Neuronal stem cell (in vitro differentiated cells): ENCODE measurements around the gene SH3PXD2B.

ENCODE experiments used
- DNase-seq: peaks from one replicate; pipeline ENCODE4 v3.0.0-alpha.2; 2013; ENCODE audit warnings: low spot score
- H2AFZ ChIP-seq: one replicate; pipeline ENCODE4 v1.6.1; 2013; ENCODE audit warnings: mild to moderate bottlenecking, low read length, inconsistent platforms
- H2AK5ac ChIP-seq: 2 replicates; pipeline ENCODE4 v1.6.1; 2013; ENCODE audit warnings: low read depth, mild to moderate bottlenecking, inconsistent platforms, low read length, moderate library complexity, mixed read lengths
- H2BK120ac ChIP-seq: 2 replicates; pipeline ENCODE4 v1.6.1; 2013; ENCODE audit warnings: low read depth, mild to moderate bottlenecking, inconsistent platforms, low read length, moderate library complexity, mixed read lengths
- H2BK12ac ChIP-seq: one replicate; pipeline ENCODE4 v1.6.1; 2013; ENCODE audit warnings: low read length, inconsistent platforms
- H2BK15ac ChIP-seq: 2 replicates; pipeline ENCODE4 v1.6.1; 2013; ENCODE audit warnings: mild to moderate bottlenecking, low read length, inconsistent platforms, mixed read lengths
- H2BK5ac ChIP-seq: one replicate; pipeline ENCODE4 v1.6.1; 2013; ENCODE audit warnings: inconsistent platforms, mild to moderate bottlenecking, low read length, moderate library complexity
- H3K14ac ChIP-seq: one replicate; pipeline ENCODE4 v1.6.1; 2013; ENCODE audit warnings: low read length, inconsistent platforms
- H3K18ac ChIP-seq: 2 replicates; pipeline ENCODE4 v1.6.1; 2013; ENCODE audit warnings: low read length, inconsistent platforms
- H3K23ac ChIP-seq: 2 replicates; pipeline ENCODE4 v1.6.1; 2013; ENCODE audit warnings: low read depth, mild to moderate bottlenecking, mixed read lengths, low read length, inconsistent platforms; ENCODE audit not compliant: poor library complexity
- H3K27ac ChIP-seq: replicated peaks from 3 replicates; pipeline ENCODE4 v1.5.1; 2013; ENCODE audit warnings: low read length, inconsistent platforms
- H3K27me3 ChIP-seq, 3 experiments: 2 replicates each; pipeline ENCODE4 v1.6.1; 2013; ENCODE audit warnings: low read length in 3 of 3, mild to moderate bottlenecking in 2 of 3, inconsistent platforms in 1 of 3, low read depth in 1 of 3, mixed read lengths in 1 of 3, moderate library complexity in 1 of 3; ENCODE audit not compliant: control insufficient read depth in 3 of 3, insufficient read depth in 3 of 3
- H3K36me3 ChIP-seq, 2 donors: replicated peaks in 1 of 2; 2 replicates each; pipeline ENCODE4 v1.6.1; 2013; ENCODE audit warnings: low read length in 2 of 2; ENCODE audit not compliant: control insufficient read depth in 2 of 2, insufficient read depth in 2 of 2
- H3K4ac ChIP-seq: 2 replicates; pipeline ENCODE4 v1.6.1; 2013; ENCODE audit warnings: inconsistent platforms, mild to moderate bottlenecking, low read length, moderate library complexity
- H3K4me1 ChIP-seq, 2 donors: 1 replicate in 1 of 2; 2 replicates in 1 of 2; pipeline ENCODE4 v1.6.1; 2013; ENCODE audit warnings: low read length in 2 of 2, low read depth in 1 of 2; ENCODE audit not compliant: control insufficient read depth in 2 of 2, insufficient read depth in 1 of 2
- H3K4me2 ChIP-seq: one replicate; pipeline ENCODE4 v1.6.1; 2013; ENCODE audit warnings: mild to moderate bottlenecking, low read length, inconsistent platforms; ENCODE audit not compliant: insufficient read depth, poor library complexity, severe bottlenecking
- H3K4me3 ChIP-seq, 2 donors: 2 replicates each; pipeline ENCODE4 v1.5.1; 2013; ENCODE audit warnings: low read length in 2 of 2, mild to moderate bottlenecking in 2 of 2, inconsistent platforms in 1 of 2, moderate library complexity in 1 of 2
- H3K79me1 ChIP-seq: one replicate; pipeline ENCODE4 v1.6.1; 2013; ENCODE audit warnings: low read depth, mild to moderate bottlenecking, inconsistent platforms, low read length, moderate library complexity
- H3K9ac ChIP-seq: one replicate; pipeline ENCODE4 v1.6.1; 2013; ENCODE audit warnings: mild to moderate bottlenecking, low read depth, low read length, inconsistent platforms; ENCODE audit not compliant: poor library complexity
- H3K9me3 ChIP-seq, 2 donors: replicated peaks in 1 of 2; 2 replicates each; pipeline versions ENCODE3 to v1.6.1; 2013; ENCODE audit warnings: low read length in 2 of 2, mild to moderate bottlenecking in 2 of 2, inconsistent platforms in 1 of 2, low read depth in 1 of 2, mixed read lengths in 1 of 2, moderate library complexity in 1 of 2; ENCODE audit not compliant: control insufficient read depth in 2 of 2, insufficient read depth in 1 of 2
- H4K8ac ChIP-seq: one replicate; pipeline ENCODE4 v1.6.1; 2013; ENCODE audit warnings: low read depth, mild to moderate bottlenecking, inconsistent platforms, low read length, moderate library complexity
- H4K91ac ChIP-seq: one replicate; pipeline ENCODE4 v1.6.1; 2013; ENCODE audit warnings: low read length, low read depth, mild to moderate bottlenecking, inconsistent platforms; ENCODE audit not compliant: poor library complexity
- WGBS, 2 donors: extraction: QIAGEN DNeasy Blood & Tissue Kit; methylation state at CpG; one replicate each; pipeline ENCODE4 v1.1.7; 2013; ENCODE audit warnings: missing lambda C conversion rate in 2 of 2, mixed read lengths in 1 of 2; ENCODE audit not compliant: insufficient read length in 2 of 2, insufficient replicate concordance in 1 of 2; ENCODE audit errors: extremely low coverage in 2 of 2; 5-methylcytosine and 5-hydroxymethylcytosine counted together

Gene SH3PXD2B

DNA sequence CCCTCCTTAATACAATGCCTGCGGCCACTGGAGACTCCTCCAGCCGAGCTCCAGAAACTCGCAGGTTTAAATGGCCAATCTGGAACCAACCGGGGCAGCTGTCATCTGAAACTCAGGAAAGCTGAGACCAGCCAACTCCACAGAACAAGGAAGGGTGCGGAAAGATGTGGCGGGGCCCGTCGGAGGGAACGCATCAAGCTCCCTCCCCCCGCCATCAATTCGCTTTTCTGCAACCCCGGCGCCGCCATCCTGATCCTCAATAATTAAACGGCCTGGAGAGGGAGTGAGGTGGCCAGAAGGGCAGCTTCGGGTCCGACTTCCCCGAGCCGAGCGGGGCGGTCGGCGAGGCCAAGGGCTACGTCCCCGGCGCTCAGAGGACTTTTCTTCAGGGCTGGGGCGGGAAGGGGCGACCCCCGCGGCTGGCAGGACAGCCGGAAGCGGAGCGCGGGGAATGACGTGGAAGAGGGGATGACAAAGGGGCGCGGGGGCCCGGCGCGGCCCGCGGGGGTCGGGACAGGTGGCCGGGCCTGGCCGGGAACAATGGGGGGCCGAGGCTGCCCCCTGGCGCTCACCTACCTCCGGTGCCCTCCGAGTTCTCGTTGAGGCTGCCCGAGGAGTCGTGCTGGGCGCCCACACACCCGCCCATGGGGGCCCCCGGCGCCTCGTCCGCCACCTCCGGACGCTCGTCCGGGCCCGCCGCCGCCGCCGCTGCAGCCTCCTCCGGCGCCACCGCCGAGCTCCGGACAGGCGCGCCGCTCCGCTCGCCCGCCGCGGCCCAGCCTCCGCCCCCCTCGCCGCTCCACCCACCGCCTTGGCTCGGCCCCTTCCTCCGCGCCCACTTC, 171.1 kb downstream of the SH3PXD2B start, which contains the start of gene UBTD2:
Gene UBTD2 (minus strand): TSS at position 745 of the 842 bp plus-strand sequence. CDS start 99 bp downstream, at position 646.
- H3K36me3 ChIP-seq = peaks cover 0 to 36% of the 10 kb centered on the region in 2 donors

DNA sequence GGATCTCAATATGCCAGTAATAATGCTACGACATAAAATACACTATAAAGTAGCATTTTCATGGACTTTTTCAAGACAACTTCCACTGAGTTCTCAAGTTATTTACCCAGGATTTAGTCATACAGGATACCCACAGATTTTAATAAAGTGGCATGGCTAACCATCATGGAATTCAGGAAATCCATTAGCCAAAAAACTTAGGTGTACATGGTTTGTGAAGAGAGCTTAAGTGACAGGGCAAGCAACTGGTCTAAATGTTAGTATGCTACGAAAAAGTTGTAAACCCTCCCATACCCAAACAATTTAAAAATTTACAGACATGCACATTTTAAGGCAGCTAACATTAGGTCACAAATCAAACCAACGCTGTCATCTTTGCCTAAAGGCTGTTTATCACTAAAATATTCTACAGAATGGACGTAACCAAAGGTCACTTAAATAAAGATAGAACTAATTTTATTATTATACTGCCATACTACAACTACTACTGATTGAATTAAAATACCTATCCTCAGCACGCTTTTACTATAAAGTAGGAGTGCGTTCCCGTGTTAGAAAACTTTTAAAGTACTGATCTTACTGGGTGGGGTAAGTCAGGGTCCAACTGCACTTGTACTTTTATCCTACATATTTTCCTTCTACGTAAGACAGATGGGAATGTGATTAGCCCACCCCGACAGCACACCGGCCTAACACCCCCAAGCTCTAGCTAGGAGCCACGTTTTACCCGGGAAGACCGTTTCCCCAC, 171.9 kb downstream of the SH3PXD2B start:
- Histone ChIP-seq H3K4me1 (peaks cover 2 to 11% of the 10 kb centered on the region in 2 donors), H3K14ac (no peak overlapping the region), H3K36me3 (peaks cover 0 to 44% of the 10 kb centered on the region in 2 donors), H3K79me1 (no peaks in the 10 kb centered on the region), H3K27me3 (no peaks in the 10 kb centered on the region), H2BK5ac (peak overlapping the region; percentile 96), H3K9me3 (peaks cover 0 to 5% of the 10 kb centered on the region in 2 donors), H4K8ac (no peak overlapping the region), H2AFZ (peak overlapping the region; percentile 92), H3K23ac (no peak overlapping the region), H4K91ac (no peak overlapping the region), H3K4ac (no peak overlapping the region), H3K18ac (no peak overlapping the region), H2BK15ac (no peak overlapping the region), H3K4me3 (peak overlapping the region; percentile 91 to 94), H2AK5ac (no peak overlapping the region), H3K27ac (peak overlapping the region; percentile 96), H2BK12ac (no peak overlapping the region), H2BK120ac (no peak overlapping the region), H3K9ac (no peak overlapping the region), H3K4me2 (peak overlapping the region; percentile 47)
- WGBS, 2 donors = no CpG with 5 or more reads among the region's 13 CpGs
- DNase-seq = no peak

More for the DNA sequence above, 171.1 kb downstream of the SH3PXD2B start, which contains the start of gene UBTD2:
- Histone ChIP-seq H4K8ac (peak within 1 kb of the TSS; percentile 82), H3K79me1 (no peaks in the 10 kb centered on the region), H3K27ac (peak within 1 kb of the TSS; percentile 96), H3K18ac (peak within 1 kb of the TSS; percentile 99), H2BK12ac (no peak within 1 kb of the TSS), H2AK5ac (peak within 1 kb of the TSS; percentile 61), H3K4me3 (peak within 1 kb of the TSS; percentile 91 to 94), H3K9me3 (peaks cover 0 to 3% of the 10 kb centered on the region in 2 donors), H2BK15ac (peak within 1 kb of the TSS; percentile 47), H2AFZ (peak within 1 kb of the TSS; percentile 95), H3K4me1 (peaks cover 2 to 11% of the 10 kb centered on the region in 2 donors), H3K4ac (peak within 1 kb of the TSS; percentile 92), H3K4me2 (peak within 1 kb of the TSS; percentile 72), H3K27me3 (no peaks in the 10 kb centered on the region), H4K91ac (peak within 1 kb of the TSS; percentile 9), H3K9ac (peak within 1 kb of the TSS; percentile 91), H2BK120ac (no peak within 1 kb of the TSS), H2BK5ac (peak within 1 kb of the TSS; percentile 96), H3K14ac (peak within 1 kb of the TSS; percentile 82), H3K23ac (peak within 1 kb of the TSS; percentile 97)
- DNase-seq = peak; percentile 75
- no CpG with 5 or more reads among the region's 87 CpGs for WGBS, 2 donors

GRCh38 chr5:172281346-172281745, 173.0 kb downstream of the SH3PXD2B start:
- no peaks in the 10 kb centered on the region for H3K27me3 ChIP-seq
- H3K9ac ChIP-seq = no peak overlapping the region
- H2AK5ac ChIP-seq = no peak overlapping the region
- H4K8ac ChIP-seq = no peak overlapping the region
- no peak overlapping the region for H2BK12ac ChIP-seq
- H2BK120ac ChIP-seq = no peak overlapping the region
- no peaks in the 10 kb centered on the region for H3K79me1 ChIP-seq
- no CpG with 5 or more reads among the region's 6 CpGs for WGBS, 2 donors
- no peak overlapping the region for H3K4me2 ChIP-seq
- peak overlapping the region in 1 of 2 donors; percentile 94 for H3K4me3 ChIP-seq
- H3K27ac ChIP-seq = no peak overlapping the region
- no peak overlapping the region for H4K91ac ChIP-seq
- no peak overlapping the region for H3K14ac ChIP-seq
- H3K4me1 ChIP-seq = peaks cover 2 to 11% of the 10 kb centered on the region in 2 donors
- H3K4ac ChIP-seq = no peak overlapping the region
- no peak overlapping the region for H2AFZ ChIP-seq
- H3K36me3 ChIP-seq = peaks cover 0 to 55% of the 10 kb centered on the region in 2 donors
- H3K23ac ChIP-seq = no peak overlapping the region
- H3K18ac ChIP-seq = peak overlapping the region; percentile 11
- no peak overlapping the region for H2BK15ac ChIP-seq
- DNase-seq = no peak
- H3K9me3 ChIP-seq = peaks cover 0 to 10% of the 10 kb centered on the region in 2 donors
- H2BK5ac ChIP-seq = no peak overlapping the region
